NCI-H2081 treated with DMSO at 0.1 percent for 48 hours (cell line): ENCODE measurements around the gene HOOK2.
"Not testable (repeated sequence)": the region's sequence is repeated elsewhere in the genome, so short reads cannot be mapped to it uniquely, and the experiment has no call there.

Experiments used
- DNase-seq: peaks from one replicate; lab custom pipeline; 2025; lab: John Stamatoyannopoulos, UW

The HOOK2 gene

GRCh38 chr19:12774588-12775555 lies at the start of gene HOOK2:
Gene HOOK2 (minus strand): TSS chr19:12775552. CDS start chr19:12775449, 103 bp downstream.
- DNase-seq: no peak

GRCh38 chr19:12821761-12822160 lies 46.4 kb upstream of the HOOK2 start:
- DNase-seq: no peak

GRCh38 chr19:12817810-12818209 lies 42.5 kb upstream of the HOOK2 start:
- not testable (repeated sequence) for DNase-seq

- DNase-seq: not testable (repeated sequence)
These were observed 41.8 kb upstream of the HOOK2 start for GRCh38 chr19:12817188-12817587.

- DNase-seq: no peak
These were observed 39.7 kb upstream of the HOOK2 start for GRCh38 chr19:12815088-12815487.

- DNase-seq: peak; percentile 68
These were observed 31.1 kb upstream of the HOOK2 start, which contains the start of gene RNASEH2A for GRCh38 chr19:12806242-12807081. Gene RNASEH2A (plus strand): TSS chr19:12806584. CDS start chr19:12806674, 90 bp downstream.

GRCh38 chr19:12804051-12804450 lies 28.7 kb upstream of the HOOK2 start:
- no peak for DNase-seq

GRCh38 chr19:12802267-12803106 lies 27.1 kb upstream of the HOOK2 start:
- DNase-seq: no peak

- DNase-seq: no peak
These were observed 26.3 kb upstream of the HOOK2 start, which contains the start of the genes PRDX2 and THSD8 for GRCh38 chr19:12801466-12802266. Gene PRDX2 (minus strand): TSS chr19:12801800. CDS start chr19:12801261, 539 bp downstream. Gene THSD8 (plus strand): TSS chr19:12802069. CDS start chr19:12802072, 3 bp downstream.

- DNase-seq: no peak
These were observed 25.6 kb upstream of the HOOK2 start for GRCh38 chr19:12800923-12801465.

- no peak for DNase-seq
These were observed 25.1 kb upstream of the HOOK2 start for GRCh38 chr19:12800466-12800770.

- no peak for DNase-seq
These were observed 24.6 kb upstream of the HOOK2 start for GRCh38 chr19:12799742-12800465.

- DNase-seq: not testable (repeated sequence)
These were observed 22.3 kb upstream of the HOOK2 start for GRCh38 chr19:12797607-12798006.

- no peak for DNase-seq
These were observed 21.8 kb upstream of the HOOK2 start for GRCh38 chr19:12797141-12797587.

- peak; percentile 18 for DNase-seq
These were observed 21.1 kb upstream of the HOOK2 start for GRCh38 chr19:12796146-12797071.

GRCh38 chr19:12794971-12795381 lies 19.6 kb upstream of the HOOK2 start:
- DNase-seq: no peak

- no peak for DNase-seq
These were observed 19.0 kb upstream of the HOOK2 start for GRCh38 chr19:12794196-12794941.
